ENCODE results near the gene AKAP8. TPM values are rescaled to one million over a fixed set of nuclear protein-coding genes. Genes with fewer than 3 reads are reported as not detected.

Gene AKAP8
- total RNA-seq, 1 experiment from 2014 or later = 59.5 TPM

- Mint-ChIP-seq H3K36me3 (ENCODE audit: insufficient read depth in 1 of 3, low read depth in 3 of 3) (peaks cover 0 to 17% (median 12%) of the 10 kb centered on the region in 3 experiments), H3K4me3 (no peak overlapping the region), H3K27ac (no peak overlapping the region), H3K4me1 (peaks cover 8 to 44% of the 10 kb centered on the region in 2 experiments), H3K27me3 (ENCODE audit: low read depth) (no peaks in the 10 kb centered on the region), H3K9me3 (peaks cover 0 to 3% of the 10 kb centered on the region in 2 experiments; a peak in 1 of 5 replicates)
- H3K4me1 ChIP-seq (ENCODE audit: insufficient read depth, low read length) = peaks cover 3% of the 10 kb centered on the region; the same call in 1 of the 2 replicates
- H2BK5ac ChIP-seq (ENCODE audit: insufficient read length, low read length) = no peak overlapping the region
- no peaks in the 10 kb centered on the region for H3K23me2 ChIP-seq (ENCODE audit: insufficient read length, low read depth, low read length, poor library complexity, severe bottlenecking)
- no peaks in the 10 kb centered on the region for H3K9me3 ChIP-seq (ENCODE audit: control insufficient read depth, low read depth, low read length)
- H3K27me3 ChIP-seq (ENCODE audit: insufficient read depth, low read length) = no peaks in the 10 kb centered on the region
- H2AK5ac ChIP-seq (ENCODE audit: insufficient read length, low read length) = no peak overlapping the region
- no peak overlapping the region for H3K9ac ChIP-seq (ENCODE audit: extremely low read depth, insufficient read length, low read length)
- H3K79me2 ChIP-seq (ENCODE audit: insufficient read depth, low read length) = peaks cover 86% of the 10 kb centered on the region
- no peak overlapping the region for H3K4ac ChIP-seq (ENCODE audit: low read depth, low read length)
- no CpG with 5 or more reads among the region's 2 CpGs for WGBS (ENCODE audit: extremely low coverage, insufficient read length, low lambda C conversion rate)
- H3K4me2 ChIP-seq (ENCODE audit: insufficient read depth, insufficient read length, low read length) = no peak overlapping the region
- H2AFZ ChIP-seq (ENCODE audit: low read length) = no peak overlapping the region
- H4K5ac ChIP-seq (ENCODE audit: insufficient read length, low read depth, low read length) = no peak overlapping the region
- no peak overlapping the region for H4K8ac ChIP-seq (replicated peaks; ENCODE audit: insufficient read length, low read depth, low read length)
- no peak overlapping the region for H3K56ac ChIP-seq (ENCODE audit: insufficient read length, low read depth, low read length)
- no peak overlapping the region for H2BK12ac ChIP-seq (ENCODE audit: insufficient read length, low read depth, low read length)
- H3K14ac ChIP-seq (ENCODE audit: insufficient read depth, low read length) = no peak overlapping the region
- no peak for DNase-seq
- no peak overlapping the region for H3T11ph ChIP-seq (ENCODE audit: low read length)
- H3K18ac ChIP-seq (ENCODE audit: insufficient read length, low read depth, low read length) = no peak overlapping the region
- H3K27ac ChIP-seq (ENCODE audit: insufficient read length, low read depth, low read length) = no peak overlapping the region
- H4K91ac ChIP-seq (ENCODE audit: insufficient read length, low read depth, low read length) = no peak overlapping the region
- peaks cover 11% of the 10 kb centered on the region for H3K79me1 ChIP-seq (ENCODE audit: insufficient read depth, low read depth, low read length, poor library complexity, severe bottlenecking)
- peaks cover 4% of the 10 kb centered on the region for H4K20me1 ChIP-seq (ENCODE audit: control insufficient read depth, insufficient read depth, insufficient read length)
- no peak overlapping the region for H2BK15ac ChIP-seq (ENCODE audit: low read depth, low read length)
- H2BK120ac ChIP-seq (ENCODE audit: low read depth, low read length, poor library complexity, severe bottlenecking) = no peak overlapping the region
- H3K23ac ChIP-seq (ENCODE audit: insufficient read length, low read depth, low read length) = no peak overlapping the region
- TF ChIP-seq CTCF (conservative IDR thresholded peaks at IDR 0.05) = no peak
- H2BK20ac ChIP-seq (ENCODE audit: low read depth, low read length, poor library complexity, severe bottlenecking) = no peak overlapping the region
Observed at GRCh38 chr19:15307169-15307568, 72.4 kb downstream of the AKAP8 start.
